HG03066 (cell line): Measurements from ENCODE around the gene SLC35D2.
"Not testable (repeated sequence)": the region's sequence is repeated elsewhere in the genome, so short reads cannot be mapped to it uniquely, and the experiment has no call there.

ENCODE experiments used
- ATAC-seq: cut with Tn5 transposase; IDR thresholded peaks from one replicate; pipeline ENCODE4 v1.9.1; 2021; ENCODE audit warnings: low read depth; ENCODE audit not compliant: unreplicated experiment

SLC35D2 gene

DNA sequence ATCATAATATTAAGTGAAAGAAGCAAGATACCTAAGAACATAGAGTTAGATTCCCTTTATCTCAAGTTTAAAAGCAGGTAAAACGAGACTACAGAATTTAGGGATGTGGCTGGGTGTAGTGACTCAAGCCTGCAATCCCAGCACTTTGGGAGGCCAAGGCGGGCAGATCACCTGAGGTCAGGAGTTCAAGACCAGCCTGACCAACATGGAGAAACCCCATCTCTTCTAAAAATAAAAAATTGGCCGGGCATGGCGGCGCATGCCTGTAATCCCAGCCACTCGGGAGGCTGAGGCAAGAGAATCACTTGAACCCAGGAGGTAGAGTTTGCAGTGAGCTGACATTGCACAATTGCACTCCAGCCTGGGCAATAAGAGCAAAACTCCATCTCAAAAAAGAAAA lies 21.4 kb downstream of the SLC35D2 start:
- ATAC-seq = not testable (repeated sequence)

DNA sequence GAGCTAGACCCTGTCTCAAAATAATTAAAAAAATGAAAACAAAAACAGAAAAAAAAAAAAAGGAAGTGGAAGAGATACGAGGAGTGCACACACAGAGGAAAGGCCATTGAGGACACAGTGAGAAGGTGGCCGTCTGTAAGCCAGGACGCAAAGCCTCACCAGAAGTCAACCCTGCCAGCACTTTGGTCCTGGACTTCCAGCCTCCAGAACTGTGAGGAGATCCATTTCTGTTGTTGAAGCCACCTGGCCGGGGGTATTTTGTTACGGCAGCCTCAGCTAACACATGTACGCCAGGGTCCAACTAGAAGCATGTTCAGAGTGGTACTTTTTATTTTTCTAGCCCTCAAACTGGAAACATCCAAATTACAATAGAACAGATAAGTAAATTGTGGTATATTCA lies 21.8 kb downstream of the SLC35D2 start:
- no peak for ATAC-seq

DNA sequence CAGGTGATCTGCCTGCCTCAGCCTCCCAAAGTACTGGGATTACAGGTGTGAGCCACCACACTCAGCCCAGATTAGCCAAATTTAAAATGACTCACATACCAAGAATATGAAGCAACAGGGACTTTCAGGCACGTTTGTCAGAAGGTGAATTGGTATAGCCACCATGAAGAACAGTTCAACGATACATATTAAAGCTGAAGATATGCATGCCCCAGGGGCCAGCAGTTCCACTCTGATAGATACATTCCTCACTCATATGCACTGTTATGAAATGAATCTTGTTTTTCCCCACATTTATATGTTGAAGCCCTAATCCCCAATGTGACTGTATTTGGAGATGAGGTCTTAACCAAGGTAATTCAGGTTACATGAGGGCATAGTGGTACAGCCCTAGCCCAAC lies 22.5 kb downstream of the SLC35D2 start:
- no peak for ATAC-seq

DNA sequence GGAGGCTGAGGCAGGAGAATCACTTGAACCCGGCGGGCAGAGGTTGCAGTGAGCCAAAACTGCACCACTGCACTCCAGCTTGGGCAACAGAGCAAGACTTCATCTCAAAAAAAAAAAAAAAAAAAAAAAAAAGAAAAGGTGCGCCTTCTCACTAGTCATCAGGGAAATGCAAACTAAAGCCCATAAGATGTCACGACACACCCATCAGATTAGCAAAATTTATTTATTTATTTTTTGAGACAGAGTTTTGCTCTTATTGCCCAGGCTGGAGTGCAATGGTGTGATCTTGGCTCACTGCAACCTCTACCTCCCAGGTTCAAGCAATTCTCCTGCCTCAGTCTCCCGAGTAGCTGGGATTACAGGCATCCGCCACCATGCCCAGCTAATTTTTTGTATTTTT lies 23.0 kb downstream of the SLC35D2 start:
- ATAC-seq = not testable (repeated sequence)

DNA sequence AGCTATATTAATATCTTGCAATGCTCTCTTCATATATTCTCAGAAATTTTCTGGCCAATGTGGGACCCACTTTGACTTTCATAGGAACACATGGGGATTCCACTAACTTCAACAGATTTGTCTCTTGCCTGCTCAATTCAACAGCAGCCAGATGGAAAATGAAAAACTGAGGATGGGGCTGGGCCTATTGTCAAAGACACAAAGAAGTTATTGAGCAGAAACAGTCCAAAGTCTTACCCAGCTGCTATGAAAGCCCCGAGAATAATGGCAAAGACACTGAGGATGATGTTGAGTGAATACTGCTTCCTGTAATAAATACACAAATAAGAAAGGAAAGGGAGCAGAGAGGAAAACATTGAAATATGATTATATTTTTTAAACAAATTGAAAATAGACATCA lies 32.6 kb downstream of the SLC35D2 start:
- ATAC-seq = no peak

DNA sequence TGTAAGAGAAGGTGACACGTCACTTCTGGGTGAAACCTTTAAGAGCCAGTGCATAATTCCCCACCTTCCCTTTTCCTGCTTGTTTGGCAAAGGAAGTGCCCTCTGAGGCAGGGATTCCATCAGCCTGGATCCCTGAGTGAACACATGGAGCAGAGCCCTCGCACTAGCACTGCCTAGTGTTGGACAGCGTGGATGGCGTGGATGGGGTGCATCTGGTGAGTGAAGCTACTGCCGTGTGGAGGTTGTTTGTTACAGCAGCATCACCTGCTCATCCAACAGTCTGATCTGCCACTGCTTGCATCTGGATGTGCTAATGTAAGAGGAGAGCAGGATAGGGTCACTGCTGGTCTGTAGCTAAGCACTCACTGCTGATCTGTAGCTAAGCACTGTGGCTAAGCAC lies 35.2 kb downstream of the SLC35D2 start:
- ATAC-seq = no peak

DNA sequence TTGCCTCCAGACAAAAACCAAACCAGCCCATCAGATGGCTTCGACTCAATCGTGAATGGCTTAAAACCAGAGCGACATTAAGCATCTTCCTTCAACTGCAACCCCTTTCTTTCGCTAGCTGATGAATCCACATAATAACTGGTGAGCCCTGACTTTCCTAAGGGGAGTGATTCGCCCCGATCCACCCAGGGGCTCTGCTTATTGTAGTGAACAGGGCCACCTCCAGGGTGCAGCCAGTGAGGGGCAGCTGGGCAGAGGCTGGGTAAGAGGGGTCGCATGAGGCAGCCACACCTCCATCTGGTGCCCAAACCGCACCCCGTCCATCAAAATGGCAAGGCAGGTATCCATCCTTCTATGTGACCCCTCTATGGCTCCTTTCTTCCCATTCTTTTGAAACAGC lies 38.0 kb downstream of the SLC35D2 start:
- no peak for ATAC-seq

DNA sequence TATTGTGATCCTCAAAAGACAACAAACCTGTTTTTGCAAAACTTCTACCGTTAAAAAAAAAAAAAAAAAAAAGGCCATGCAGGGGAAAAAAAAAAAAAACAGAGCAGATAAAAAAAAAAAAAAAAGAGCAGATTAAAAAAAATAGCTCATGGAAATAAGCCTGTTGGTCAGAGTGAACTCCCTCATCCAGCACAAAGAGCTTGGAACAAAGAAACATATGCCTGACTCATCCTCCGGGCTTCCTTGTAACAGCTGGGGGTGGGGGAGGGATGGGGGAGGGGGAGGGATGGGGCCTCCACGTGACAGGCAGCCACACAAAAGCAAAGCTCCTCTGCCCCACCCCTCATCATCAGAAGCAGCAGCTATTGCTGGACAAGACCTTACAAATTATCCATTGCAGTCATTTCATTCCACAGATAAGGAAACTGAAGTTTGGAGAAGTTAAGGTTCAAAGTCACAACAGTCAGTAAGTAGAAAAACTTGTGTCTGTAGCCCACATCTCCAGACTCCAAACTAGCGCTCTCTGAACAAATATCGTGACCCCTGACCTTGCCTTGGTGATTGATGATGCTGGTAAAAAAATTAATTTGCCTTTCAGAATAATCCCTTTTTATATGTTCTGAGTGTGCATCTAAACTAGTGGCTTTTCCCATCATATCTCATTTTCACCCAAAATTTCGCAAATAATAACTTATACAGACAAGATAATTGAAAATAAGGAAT lies 38.9 kb downstream of the SLC35D2 start:
- no peak for ATAC-seq

DNA sequence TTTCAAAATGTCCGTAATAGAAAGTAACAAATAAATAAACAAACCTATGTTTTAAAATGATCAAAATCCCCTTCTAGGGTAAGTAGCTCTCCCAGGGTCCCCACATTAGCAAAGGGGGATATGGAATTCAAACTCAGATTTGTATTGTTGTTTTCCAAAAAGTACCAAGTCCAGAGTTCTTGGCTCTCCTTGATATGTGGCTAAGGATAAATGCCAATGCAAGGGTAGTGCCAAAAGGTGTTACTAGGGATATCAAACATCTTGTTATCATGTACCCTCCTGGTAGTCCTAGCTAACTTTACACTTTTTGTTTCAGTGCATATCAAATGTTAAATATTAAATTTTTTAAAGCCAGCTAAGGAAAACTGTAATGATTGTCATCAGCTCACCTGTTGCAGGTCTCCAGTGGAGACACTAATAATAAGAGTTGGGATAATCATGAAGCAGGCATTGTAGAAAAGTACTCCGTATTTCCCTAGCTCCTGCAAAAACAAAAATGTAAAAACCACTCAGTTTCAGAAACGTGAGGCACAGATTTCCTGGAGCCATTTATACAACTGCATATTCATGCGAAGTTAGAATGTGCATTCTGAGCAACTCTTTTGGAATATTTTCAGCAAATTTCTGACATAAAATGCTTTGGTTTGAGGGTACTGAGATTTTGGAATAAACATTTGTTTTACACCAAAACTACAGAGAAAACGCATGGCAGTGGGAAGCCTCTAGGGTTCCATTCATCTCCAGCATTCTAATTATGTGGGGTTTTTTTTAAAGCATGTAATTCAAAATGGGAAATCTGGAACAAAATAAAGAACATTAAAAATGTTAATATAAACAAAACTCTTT lies 39.8 kb downstream of the SLC35D2 start:
- ATAC-seq = no peak

DNA sequence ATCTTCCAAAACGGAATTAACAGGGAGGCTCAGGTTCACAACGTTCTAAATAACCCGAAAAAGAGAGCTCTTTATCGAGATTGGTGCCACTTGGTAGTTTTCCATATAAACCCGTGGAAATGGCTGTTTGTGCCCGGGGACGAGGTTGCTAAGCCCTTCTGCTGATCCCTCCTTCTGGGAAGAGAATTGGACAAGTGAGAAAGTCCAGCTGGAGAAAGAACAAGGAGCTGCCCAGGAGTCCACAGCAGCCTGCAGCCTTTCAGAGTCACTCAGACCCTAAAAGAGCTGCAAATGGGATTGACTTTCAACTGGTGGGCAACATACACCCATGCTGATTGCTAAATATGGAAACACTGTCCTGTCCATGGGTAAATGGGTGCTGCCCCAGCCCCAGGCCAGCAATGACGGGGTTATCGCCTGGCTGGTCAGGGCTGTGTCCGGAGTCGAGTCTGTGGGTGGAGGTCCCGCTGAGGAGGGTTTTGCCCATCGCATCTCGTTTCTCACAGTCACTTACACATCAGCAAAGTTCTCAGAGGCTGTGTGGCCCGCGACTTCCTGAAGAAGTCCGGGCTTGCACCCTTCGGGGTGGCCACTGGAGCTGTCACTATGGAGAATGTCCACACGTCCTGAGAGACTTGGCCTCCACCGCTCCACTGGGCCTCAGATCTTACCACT lies 40.8 kb downstream of the SLC35D2 start:
- ATAC-seq = no peak

DNA sequence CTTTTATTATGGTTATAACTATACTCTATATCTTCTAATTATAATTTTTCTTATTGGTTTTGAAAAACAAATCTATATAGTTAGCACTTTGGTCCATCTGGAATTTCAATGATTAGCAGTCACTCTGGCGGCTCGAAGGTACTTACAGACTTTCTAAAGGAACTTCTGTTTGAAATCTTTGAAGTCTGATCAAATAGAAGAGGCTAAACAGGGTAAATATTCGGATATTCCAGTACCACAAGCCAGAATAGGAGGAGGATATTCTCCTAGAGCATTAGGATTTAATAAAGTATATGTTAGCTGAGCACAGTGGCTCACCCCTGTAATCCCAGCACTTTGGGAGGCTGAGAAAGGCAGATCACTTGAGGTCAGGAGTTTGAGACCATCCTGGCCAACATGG lies 42.8 kb downstream of the SLC35D2 start:
- ATAC-seq = no peak

DNA sequence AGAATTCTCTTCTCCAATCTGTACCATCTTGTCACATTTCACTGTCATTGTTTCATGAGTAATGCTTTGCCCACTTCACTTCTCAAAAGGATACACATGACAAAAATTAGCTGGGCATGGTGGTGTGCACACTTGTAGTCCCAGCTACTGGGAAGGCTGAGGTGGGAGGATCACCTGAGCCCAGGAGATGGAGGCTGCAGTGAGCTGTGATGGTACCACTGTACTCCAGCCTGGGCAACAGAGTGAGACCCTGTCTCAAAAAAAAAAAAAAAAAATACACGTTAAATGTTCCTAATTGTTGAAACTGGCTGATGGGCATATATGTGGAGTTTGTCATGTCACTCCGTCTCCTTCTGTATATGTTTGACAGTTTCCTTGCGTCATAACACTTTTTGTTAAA lies 45.2 kb downstream of the SLC35D2 start:
- ATAC-seq = no peak

DNA sequence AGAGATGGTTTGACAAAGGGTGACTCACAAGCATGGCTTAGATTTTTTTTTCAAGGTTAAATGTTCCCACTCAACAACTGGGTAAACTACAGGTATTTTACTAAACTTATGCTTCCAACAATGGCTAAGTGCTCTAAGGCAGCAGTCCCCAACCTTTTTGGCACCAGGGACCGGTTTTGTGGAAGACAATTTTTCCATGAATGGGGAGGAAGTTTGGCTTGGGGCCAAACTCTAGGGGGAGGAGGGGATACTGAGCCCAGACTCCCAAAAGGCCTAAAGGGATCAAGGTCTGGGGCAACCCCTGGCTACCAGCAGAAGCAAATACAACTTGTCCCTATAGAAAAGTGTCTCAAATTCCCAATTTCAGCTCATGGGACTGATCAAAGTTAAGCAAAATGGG lies 49.6 kb downstream of the SLC35D2 start:
- ATAC-seq = no peak

DNA sequence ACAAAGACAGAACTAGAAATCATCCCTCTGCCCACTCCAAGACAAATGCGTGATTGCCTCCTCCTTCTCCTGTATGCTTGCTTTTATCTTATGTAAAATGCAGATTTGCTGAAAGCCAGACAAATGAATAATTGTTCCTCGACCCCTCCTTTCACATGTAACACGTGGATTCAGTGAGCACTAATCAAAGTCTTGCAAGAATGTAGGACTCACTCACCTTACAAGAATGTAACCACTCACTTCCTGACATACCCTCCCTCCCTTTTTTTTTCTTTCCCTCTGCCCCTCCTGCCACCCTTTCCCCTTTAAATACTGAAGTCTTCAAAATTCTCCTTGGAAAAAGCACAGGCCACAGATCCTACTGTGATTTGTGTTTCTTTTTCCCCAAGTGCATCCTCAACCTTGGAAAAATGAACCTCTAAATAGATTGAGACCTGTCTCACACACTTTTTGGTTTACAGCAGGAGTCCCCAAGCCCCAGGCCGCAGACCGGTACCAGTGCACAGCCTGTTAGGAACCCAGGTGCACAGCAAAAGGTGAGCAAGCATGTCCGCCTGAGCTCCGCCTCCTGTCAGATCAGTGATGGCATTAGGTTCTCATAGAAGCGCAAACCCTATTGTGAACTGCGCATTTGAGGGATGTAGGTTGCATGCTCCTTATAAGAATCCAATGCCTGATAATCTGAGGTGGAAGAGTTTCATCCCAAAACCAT lies 52.1 kb downstream of the SLC35D2 start:
- ATAC-seq = no peak

DNA sequence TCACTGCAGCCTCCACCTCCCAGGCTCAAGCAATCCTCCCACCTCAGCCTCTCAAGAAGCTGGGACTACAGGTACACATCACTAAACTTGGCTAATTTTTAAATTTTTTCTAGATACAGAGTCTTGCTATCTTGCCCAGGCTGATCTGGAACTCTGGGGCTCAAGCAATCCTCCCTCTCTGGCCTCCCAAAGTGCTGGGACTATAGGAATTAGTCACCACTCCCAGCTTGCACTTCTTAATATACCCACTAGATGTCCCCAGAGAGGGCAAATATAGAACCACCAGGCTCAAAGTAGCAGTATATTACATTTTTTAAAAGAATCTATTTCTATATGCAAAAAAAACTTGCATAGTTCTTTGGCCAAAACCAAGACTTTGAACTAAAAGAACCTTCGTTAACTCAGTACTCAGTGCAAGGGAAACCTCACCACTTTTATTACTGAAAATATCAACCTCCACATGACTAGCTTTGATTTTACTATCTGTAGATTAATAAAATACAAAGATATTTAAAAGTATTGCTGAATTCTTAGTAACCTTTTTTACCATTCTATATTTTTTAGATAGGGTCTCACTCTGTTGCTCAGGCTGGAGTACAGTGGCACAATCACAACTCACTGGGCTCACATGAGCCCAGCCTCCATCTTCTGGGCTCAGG lies 55.7 kb downstream of the SLC35D2 start:
- ATAC-seq = no peak

DNA sequence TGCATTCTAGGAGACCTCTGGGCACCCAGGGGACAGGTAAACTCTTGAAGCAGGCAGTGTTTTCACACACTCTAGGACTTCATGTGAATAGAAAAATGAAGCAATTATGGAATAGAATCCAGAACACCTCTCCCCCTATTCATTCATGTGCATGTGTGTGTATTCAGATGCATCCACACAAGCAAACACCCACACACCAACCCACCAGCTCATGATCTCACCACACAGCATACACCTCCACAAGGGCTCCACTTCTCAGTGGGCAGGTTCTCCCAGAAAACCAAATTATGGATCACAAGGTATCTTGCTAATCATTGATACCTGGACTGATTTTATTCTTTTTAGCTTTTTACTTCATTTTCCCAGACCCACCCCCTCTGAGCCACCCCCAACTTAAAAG lies 60.3 kb downstream of the SLC35D2 start:
- ATAC-seq = no peak

DNA sequence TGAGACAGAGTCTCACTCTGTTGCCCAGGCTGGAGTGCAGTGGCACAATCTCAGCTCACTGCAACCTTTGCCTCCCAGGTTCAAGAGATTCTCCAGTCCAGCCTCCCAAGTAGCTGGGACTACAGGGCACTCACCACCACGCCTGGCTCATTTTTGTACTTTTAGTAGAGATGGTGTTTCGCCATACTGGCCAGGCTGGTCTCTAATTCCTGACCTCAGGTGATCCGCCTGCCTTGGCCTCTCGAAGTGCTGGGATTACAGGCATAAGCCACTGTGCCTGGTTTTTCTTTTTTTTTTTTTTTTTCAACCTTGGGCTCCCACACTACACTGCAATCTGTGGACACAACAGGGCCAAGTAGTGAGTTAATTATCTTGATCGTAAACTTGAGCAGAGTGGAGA lies 60.8 kb downstream of the SLC35D2 start:
- ATAC-seq = not testable (repeated sequence)

DNA sequence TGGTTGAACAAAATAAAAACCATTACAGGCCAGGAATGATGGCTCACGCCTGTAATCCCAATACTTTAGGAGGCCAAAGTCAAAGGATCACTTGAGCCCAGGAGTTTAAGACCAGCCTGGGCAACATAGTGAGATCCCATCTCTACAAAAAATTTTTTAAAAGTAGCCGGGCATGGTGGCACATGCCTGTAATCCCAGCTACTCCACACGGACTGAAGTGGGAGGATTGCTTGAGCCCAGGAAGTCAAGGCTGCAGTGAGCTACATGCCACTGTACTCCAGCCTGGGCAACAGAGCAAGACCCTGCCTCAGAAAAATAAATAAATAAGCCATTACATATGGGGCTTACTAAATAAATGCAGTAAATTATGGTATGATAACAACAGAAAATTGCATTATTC lies 61.3 kb downstream of the SLC35D2 start:
- ATAC-seq = not testable (repeated sequence)

DNA sequence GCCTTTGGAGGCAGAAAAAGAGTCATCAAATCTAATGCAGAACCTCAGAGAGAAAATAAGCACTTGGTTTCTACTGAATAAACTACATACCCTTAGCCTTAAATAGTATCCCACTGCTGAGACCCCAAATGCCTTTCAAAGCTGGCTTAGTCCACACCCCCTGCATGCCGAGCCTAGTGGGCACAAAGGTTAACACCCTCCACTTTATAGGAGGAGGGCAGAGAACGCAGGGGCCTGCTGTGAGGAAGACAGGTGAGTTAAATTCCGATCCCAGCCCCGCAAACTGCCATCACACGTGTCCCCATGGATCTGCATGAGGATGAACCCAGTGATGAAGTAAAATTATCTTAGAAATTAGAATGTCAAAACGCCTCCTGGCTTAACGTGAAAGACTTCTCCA lies 62.0 kb downstream of the SLC35D2 start:
- ATAC-seq = no peak

DNA sequence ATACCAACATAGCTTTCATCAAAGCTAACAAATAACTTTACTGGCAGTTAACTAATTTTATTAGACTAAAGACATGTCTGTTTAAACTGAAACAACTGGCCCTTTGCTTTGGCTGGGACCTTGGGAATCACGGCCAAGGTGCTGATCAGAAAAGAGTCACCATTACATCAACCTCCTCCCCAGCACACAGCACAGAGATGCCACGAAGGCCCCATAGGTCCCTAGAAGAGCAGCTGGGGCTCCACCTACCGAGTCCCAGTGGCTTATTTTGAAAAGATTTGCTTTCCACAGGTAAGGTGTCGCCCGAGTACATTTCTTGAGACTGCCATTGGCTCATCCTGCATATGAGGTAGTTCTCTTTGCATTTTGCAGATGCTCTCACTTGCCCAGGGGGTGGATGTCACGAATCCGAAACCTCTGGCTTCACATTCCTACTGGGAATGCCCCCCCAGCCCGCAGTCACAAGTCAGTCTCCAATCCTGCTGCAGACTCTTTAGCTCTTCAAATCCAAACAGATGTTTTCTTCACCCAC lies 62.7 kb downstream of the SLC35D2 start:
- no peak for ATAC-seq
